GM19099 (cell line): ENCODE measurements around the gene PPP6R2.

Experiments used
- POLR2A ChIP-seq: IDR thresholded peaks from 3 replicates; pipeline ENCODE4 v1.6.1; 2011; ENCODE audit warnings: low read depth; ENCODE audit not compliant: insufficient read length; ENCODE audit errors: extremely low read depth

Gene PPP6R2

DNA sequence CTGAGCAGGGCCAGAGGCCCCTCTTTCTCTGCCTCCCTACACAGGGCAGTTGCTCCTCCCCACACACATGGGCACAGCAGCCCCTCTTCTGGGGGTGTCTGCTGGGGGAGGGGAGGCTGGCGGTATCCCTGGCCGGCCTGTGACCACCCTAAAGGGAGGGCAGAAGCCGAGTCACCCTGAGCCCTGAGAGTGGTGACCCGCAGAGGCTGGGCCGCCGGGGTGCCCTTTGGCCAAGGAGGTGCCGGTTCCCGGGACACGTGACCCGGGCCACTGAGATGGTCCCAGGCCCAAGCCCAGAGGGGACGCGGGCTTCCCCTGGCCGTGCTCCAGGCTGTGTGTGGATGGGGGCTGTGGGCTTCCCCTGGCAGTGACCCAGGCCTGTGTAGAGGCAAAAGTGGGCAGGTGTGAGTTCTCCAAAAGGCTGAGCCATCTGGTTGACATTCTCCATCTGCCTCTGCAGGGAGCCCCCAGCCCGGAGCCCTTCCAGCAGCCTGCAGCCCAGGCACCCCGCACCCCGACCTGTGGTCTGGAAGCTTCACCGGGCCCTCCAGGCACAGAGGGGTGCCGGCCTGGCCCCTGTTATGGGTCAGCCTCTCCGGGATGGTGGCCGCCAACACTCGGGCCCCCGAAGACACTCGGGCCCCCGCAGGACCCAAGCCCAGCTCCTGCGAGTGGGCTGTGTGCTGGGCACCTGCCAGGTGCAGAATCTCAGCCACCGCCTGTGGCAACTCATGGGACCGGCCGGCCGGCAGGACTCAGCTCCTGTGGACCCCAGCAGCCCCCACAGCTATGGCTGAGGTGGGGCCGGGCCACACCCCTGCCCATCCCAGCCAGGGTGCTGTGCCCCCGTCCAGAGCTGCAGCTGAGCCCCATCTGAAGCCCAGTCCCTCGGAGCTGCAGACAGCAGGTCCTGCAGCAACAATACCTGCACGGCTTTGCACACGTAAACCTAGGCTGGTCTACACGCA, 139.3 kb downstream of the PPP6R2 start:
- TF ChIP-seq POLR2A, result no peak

DNA sequence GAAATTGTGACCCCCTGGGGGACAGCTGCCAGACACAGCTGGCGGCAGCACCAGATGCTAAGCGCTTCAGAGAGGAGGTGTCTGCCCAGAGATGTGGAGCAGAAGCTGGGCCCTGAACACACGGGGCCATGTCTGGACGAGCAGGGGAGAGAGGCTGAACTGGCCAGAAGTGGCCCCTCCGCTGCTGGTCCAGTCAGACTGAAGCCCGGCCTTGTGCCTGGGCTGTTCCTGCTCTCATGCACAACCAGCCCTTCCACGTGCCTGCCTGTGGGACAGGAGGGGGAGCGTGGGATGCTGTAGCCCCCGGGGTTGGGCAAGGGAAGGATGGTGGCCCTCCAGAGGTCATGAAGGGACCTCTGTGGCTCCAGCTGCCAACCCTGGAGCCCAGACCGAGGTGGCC, 140.0 kb downstream of the PPP6R2 start:
- TF ChIP-seq POLR2A, result no peak

DNA sequence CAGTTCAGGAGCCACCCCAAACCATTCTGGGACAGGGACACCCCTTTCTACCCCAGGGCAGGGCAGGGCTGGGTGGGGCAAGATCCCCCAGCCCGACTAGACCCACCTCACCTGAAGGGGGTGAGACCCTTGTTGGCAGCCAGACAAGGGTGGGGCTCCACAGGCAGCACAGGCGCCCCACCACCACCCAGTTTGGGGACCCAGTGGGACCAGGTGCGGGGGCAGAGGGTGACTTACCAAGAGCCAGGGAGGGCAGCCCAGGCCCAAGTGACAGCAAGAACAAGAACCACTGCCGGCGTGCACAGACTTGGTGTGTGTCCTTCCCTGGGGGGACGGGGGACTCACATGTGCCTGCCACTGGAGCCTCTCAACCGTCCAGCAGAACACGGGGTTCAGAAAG, 140.4 kb downstream of the PPP6R2 start:
- TF ChIP-seq POLR2A, result no peak

DNA sequence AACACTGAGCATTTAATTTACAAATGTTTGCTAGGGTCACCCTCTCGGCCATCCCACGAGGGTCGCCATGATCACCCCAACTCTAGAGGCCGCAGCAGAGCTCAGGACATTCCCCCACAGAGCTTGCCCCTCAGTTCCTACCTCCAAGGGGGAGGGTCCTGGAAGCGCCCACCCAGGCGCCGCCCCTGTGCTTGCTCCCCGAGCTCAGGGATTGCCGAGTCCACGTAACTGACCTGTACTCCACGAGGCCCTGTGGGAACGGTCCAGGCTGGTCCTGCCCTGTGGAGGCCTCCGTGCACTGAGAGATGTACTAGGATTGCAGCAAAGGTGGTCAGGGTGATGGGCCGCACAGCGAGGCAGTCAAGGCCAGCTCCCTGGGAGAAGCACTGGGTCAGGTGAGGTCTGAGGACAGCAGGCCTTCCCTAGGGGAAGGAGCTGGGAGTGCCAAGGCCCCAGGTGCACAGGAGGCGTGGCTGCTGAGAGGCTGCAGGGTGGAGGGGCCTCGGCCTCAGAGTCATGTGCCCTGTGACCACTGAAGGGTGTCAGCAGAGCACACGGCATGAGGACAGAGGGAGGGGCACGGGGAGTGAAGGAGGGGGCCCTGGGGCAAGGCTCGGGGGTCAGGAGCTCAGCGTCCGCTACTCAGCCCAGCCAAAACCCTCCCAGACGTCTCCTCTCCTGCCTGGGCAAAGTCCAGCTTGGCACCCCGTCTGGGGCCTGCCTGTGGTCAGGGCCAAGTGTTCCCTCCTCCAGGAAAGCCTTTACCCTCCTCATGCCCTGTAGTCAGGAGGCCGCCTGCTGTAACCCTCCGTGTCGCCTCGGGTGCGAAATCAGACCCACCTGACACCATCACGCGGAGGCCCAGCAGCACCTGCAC, 141.1 kb downstream of the PPP6R2 start:
- no peak for TF ChIP-seq POLR2A

DNA sequence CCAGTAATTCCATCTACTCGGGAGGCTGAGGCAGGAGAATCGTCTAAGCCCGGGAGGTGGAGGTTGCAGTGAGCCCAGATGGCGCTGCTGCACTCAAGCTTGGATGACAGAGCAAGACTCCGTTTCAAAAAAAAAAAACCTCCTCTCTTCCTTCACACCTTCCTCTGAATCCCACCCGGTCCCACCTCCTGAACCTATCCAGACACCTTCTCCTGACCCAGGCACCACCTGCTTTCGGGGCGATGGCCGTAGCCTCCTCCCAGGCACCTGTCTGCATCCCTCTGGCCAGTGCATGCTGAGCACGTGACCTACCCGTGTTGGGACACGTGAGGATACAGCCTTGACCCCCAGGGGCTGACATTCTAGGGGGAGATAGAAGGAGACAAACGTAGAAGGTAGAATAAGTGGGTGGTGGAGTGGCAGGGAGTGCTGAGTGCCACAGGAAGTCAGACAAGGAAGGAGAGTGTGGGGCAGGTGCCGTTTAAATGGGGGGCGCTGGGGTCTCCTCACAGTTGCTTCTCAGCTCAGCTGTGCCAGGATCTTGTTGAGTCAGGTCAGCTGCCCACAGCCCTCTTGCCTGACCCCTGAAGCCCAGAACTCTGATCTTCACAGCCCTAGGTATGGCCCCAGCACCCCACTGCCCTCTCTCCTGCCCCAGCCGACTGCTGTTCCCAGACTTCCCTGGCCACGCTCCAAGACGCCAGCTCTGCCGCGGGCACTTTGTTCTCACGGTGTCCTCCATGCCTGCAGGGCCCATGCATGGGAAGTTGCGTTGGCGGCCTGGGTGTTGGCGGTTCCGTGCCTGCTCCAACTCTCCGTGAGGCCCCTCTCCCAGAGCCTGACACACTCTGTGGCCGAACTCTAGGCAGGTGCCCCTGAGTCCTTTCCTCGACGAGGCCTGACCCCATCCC, 142.3 kb downstream of the PPP6R2 start:
- no peak for TF ChIP-seq POLR2A

DNA sequence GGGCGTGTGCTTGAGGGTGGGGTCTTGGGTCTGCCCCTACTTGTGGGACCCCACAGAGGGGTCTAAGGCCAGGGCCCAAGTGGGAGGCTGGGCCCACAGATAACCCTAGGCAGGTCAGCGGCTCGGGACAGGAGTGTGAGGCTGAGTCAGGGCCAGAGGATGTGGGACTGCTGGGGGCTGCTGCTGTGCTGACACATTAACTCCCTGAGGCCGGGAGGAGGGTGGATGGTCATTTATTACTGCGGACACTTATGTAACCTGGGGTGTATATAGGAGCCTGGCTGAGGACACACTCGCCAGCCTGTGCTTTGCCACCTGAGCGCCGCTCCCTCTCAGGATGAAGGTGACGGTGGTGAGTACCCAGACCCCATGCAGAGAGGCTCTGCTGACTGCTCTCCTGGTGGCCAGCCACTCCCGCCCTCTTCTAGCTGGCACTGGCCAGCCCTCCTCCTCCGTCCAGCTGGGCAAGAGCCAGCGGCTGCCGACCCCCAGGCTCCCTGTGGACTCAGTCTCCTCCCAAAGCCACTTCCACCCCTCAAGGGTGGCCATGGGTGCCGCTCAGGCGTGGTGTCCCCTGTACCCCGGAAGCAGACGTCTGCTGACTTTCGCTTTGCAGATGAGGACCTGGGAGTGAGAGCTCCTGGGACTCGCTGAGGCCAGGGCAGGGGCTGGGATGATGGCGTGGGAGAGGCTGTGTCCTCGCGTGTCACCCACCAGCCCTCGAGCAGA, 143.6 kb downstream of the PPP6R2 start, which contains the start of gene MIOX:
Gene MIOX, plus strand, starts transcription at position 299 of the 729 bp plus-strand sequence. Its CDS starts 39 bp downstream, at position 338.
- TF ChIP-seq POLR2A, result no peak

DNA sequence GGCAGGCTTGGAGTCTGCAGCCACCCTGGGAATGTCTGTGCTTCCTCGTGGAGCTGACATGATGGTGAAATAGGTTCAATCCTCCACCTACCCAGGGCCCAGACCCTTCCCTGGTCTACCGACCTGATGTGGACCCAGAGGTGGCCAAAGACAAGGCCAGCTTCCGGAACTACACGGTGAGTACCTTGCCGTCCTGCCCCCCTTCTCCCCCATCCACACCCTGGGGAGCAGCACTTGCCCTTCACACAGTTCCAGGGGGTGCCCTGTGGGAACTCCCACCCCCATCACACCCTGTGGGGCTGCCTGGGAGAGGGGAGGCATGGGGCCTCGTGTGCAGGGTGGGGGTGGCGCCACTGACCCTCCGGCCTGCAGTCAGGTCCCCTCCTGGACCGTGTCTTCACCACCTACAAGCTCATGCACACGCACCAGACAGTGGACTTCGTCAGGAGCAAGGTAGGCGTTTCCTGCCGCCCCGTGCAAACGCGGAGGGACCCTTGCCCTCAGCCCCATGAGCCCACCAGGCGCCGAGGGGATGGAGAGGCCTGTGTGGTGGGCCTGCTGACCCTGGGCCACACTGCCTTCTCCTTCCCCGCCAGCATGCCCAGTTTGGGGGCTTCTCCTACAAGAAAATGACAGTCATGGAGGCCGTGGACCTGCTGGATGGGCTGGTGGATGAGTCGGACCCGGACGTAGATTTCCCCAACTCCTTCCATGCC, 144.3 kb downstream of the PPP6R2 start:
- TF ChIP-seq POLR2A, result no peak

DNA sequence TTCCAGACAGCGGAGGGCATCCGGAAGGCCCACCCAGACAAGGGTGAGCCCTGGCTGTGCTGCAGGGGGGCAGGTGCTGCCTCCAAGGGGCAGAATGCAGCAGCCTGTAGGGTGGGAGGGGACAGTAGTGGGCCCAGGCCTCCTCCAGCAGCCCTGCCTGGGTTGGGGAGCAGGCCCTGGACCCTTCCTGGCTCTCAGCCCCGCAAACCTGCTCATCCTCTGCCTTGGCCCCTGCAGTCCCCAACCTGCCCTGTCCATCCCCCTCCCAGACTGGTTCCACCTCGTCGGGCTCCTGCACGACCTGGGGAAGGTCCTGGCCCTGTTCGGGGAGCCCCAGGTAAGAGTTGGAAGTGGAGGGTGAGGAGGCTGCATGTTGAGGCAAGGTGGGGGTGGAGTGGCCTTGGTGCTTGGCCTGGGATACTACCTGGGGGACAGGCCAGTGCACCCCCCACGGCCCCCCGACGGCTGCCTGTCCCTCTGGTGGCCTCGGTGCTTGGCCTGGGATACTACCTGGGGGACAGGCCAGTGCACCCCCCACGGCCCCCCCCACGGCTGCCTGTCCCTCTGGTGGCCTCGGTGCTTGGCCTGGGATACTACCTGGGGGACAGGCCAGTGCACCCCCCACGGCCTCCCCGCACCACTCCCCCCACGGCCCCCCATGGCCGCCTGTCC, 145.0 kb downstream of the PPP6R2 start:
- TF ChIP-seq POLR2A, result no peak

DNA sequence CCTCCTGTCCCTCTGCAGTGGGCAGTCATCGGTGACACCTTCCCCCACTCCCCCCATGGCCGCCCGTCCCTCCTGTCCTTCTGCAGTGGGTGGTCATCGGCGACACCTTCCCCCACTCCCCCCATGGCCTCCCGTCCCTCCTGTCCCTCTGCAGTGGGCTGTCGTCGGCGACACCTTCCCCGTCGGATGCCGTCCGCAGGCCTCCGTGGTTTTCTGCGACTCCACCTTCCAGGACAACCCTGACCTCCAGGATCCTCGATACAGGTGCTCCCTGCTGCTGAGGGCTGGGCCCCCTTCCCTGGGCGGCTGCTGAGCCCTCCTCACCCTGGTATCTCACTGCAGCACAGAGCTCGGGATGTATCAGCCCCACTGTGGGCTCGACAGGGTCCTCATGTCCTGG, 145.8 kb downstream of the PPP6R2 start:
- no peak for TF ChIP-seq POLR2A

DNA sequence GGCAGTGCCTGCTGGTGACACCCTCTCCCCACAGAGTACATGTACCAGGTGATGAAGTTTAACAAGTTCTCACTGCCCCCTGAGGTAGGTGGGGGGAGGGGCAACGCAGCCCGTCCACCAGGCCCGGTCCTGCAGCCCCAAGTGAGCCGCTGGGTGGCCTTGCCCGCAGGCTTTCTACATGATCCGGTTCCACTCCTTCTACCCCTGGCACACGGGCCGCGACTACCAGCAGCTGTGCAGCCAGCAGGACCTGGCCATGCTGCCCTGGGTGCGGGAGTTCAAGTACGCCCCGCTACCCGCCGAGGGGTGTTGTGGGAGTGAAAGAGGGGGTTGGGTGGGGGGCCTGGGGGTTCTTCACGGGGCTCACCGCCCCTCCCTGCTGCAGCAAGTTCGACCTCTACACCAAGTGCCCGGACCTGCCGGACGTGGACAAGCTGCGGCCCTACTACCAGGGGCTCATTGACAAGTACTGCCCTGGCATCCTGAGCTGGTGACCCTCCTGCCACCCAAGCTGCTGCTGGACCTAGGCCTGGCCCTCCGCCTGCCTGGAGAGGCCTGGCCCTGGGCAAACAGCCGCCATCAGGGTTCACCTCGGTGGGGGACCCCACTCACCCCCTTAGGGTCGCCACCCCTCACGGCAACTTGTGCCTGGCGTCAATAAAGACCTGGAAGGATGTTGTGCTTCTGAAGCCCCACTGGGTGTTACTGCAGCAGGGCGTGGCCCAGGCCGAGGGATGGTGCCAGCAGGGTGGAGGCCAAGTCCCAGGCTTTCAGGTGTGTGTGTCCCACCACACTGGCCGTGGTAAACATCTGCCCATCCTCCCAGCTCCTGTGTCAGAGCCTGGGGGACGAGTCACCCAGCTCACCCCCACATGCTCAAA, 146.5 kb downstream of the PPP6R2 start:
- TF ChIP-seq POLR2A, result no peak

DNA sequence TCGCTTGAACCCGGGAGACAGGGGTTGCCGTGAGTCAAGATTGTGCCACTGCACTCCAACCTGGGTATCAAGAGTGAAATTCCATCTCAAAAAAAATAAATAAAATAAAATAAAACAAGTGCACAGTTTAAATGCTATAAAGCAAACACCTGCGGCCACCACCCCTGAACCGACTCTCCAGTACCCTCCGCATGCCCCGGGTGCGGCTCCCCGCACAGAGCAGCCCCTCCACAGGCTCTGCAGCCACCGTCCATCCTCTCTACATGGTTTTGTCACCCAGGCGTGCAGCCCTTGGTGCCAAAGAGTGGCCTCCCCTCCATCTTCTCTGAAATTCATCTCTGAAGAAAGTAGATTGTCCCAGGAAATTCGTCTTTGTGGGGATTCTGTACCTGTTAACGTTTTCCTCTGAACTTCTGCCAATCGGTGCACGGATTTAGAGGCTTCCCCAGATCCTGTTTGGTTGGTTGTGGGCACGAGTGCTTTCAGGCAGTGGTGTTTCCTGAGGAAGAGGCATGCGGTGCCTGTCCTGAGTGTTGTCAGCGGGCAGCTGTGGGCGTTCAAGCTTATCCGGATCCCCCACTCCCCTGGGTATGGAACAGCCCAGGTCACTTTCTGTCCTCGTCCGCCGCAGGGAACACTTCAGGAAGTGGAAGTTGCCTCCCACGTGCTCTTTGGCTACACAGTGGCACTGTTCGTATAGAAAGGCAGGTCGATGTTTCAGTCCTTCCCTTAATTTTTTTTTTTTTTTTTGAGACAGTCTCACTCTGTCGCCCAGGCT, 147.6 kb downstream of the PPP6R2 start:
- TF ChIP-seq POLR2A, result no peak
